Measurements from ENCODE around the gene C4A.

DNA sequence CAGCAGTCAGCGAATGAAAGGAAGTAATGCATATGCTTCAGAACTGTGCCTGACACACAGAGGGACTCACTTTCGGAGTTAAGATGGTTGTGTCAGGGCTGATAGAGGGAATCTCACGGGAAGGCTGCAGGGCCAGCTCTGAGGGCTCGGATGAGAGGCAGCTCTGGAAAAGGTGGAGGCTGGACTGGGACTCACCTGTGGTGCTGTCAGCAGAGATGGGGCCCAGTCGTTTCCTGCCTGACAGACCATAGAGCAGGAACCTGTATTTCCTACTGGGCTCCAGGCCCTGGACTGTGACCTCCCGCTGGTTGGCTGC, 65.6 kb downstream of the C4A start:
- TF ChIP-seq POLR2A (IDR thresholded peaks at IDR 0.05) (no peak), POLR2AphosphoS5 (IDR thresholded peaks at IDR 0.05; ENCODE audit: insufficient read depth in 1 of 2, low read depth in 1 of 2) (no peak)
- TF ChIP-seq, protein P1, sequence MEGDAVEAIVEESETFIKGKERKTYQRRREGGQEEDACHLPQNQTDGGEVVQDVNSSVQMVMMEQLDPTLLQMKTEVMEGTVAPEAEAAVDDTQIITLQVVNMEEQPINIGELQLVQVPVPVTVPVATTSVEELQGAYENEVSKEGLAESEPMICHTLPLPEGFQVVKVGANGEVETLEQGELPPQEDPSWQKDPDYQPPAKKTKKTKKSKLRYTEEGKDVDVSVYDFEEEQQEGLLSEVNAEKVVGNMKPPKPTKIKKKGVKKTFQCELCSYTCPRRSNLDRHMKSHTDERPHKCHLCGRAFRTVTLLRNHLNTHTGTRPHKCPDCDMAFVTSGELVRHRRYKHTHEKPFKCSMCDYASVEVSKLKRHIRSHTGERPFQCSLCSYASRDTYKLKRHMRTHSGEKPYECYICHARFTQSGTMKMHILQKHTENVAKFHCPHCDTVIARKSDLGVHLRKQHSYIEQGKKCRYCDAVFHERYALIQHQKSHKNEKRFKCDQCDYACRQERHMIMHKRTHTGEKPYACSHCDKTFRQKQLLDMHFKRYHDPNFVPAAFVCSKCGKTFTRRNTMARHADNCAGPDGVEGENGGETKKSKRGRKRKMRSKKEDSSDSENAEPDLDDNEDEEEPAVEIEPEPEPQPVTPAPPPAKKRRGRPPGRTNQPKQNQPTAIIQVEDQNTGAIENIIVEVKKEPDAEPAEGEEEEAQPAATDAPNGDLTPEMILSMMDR (IDR thresholded peaks at IDR 0.05), result no peak
